Hepatocyte (in vitro differentiated cells): ENCODE results near the gene MMP15. TPM values are rescaled to one million over a fixed set of nuclear protein-coding genes. Genes with fewer than 3 reads are reported as not detected.

Experiments
- DNase-seq: peaks from one replicate; pipeline ENCODE4 v3.0.0-alpha.2; 2016; ENCODE audit warnings: low spot score
- H2AFZ ChIP-seq: fragments of 200-600 bp; sonication (generic); 2 replicates; pipeline ENCODE4 v1.6.0; 2016; ENCODE audit warnings: antibody characterized with exemption, mild to moderate bottlenecking
- H3K27ac ChIP-seq: fragments of 200-600 bp; sonication (generic); 2 replicates; pipeline ENCODE4 v1.5.1; 2016; ENCODE audit warnings: mild to moderate bottlenecking
- H3K27me3 ChIP-seq: fragments of 200-600 bp; sonication (generic); 2 replicates; pipeline ENCODE4 v1.6.1; 2016
- H3K36me3 ChIP-seq: fragments of 200-600 bp; sonication (generic); replicated peaks from 2 replicates; pipeline ENCODE4 v1.5.1; 2016; ENCODE audit warnings: low read depth; ENCODE audit not compliant: insufficient read depth
- H3K4me1 ChIP-seq: fragments of 200-600 bp; sonication (generic); 2 replicates; pipeline ENCODE4 v1.5.1; 2016; ENCODE audit warnings: mild to moderate bottlenecking, moderate library complexity; ENCODE audit not compliant: insufficient read depth
- H3K4me2 ChIP-seq: fragments of 200-600 bp; sonication (generic); 2 replicates; pipeline ENCODE4 v1.6.0; 2016
- H3K4me3 ChIP-seq: fragments of 200-600 bp; sonication (generic); 2 replicates; pipeline ENCODE4 v1.5.1; 2016; ENCODE audit warnings: mild to moderate bottlenecking
- H3K79me2 ChIP-seq: fragments of 200-600 bp; sonication (generic); 2 replicates; pipeline ENCODE4 v1.6.0; 2017; ENCODE audit warnings: mild to moderate bottlenecking
- H3K9me2 ChIP-seq: fragments of 200-600 bp; sonication (generic); replicated peaks from 2 replicates; pipeline ENCODE4 v1.6.0; 2017; ENCODE audit warnings: mild to moderate bottlenecking; ENCODE audit not compliant: insufficient read depth
- H3K9me3 ChIP-seq: fragments of 200-600 bp; sonication (generic); 2 replicates; pipeline ENCODE4 v1.5.1; 2016; ENCODE audit warnings: low read depth, mild to moderate bottlenecking
- H4K20me1 ChIP-seq: fragments of 200-600 bp; sonication (generic); 2 replicates; pipeline ENCODE4 v1.6.0; 2016; ENCODE audit warnings: mild to moderate bottlenecking; ENCODE audit not compliant: insufficient read depth, poor library complexity, severe bottlenecking
- CTCF ChIP-seq: fragments of 200-600 bp; sonication (generic); IDR thresholded peaks from 2 replicates; pipeline ENCODE4 v1.5.1; 2016; ENCODE audit warnings: antibody characterized with exemption, mild to moderate bottlenecking; ENCODE audit not compliant: poor library complexity
- EZH2 ChIP-seq: fragments of 200-600 bp; sonication (generic); IDR thresholded peaks from 2 replicates; pipeline ENCODE4 v1.6.1; 2016; ENCODE audit warnings: antibody characterized with exemption, mild to moderate bottlenecking, borderline replicate concordance
- EZH2phosphoT487 ChIP-seq: fragments of 200-600 bp; sonication (generic); IDR thresholded peaks from one replicate; pipeline ENCODE4 v1.6.1; 2018; ENCODE audit warnings: antibody characterized with exemption, mild to moderate bottlenecking, low read depth, moderate library complexity; ENCODE audit not compliant: unreplicated experiment, severe bottlenecking
- WGBS: methylation state at CpG from one replicate; pipeline ENCODE4 v1.1.6; 2016; ENCODE audit warnings: low lambda C conversion rate; ENCODE audit errors: missing lambda C conversion rate; 5-methylcytosine and 5-hydroxymethylcytosine counted together
- polyA plus RNA-seq: library from polyadenylated mRNA; unstranded; fragments of >200 nt; fragmentation: Nextera tagmentation; extraction: Ambion mirVana; gene quantifications from 2 replicates; pipeline ENCODE4 v1.2.1, GENCODE V29; 2016
- total RNA-seq: library from RNA; depleted of rRNA; stranded (reverse); fragments of >200 nt; gene quantifications from 2 replicates; pipeline ENCODE4 v1.2.3, GENCODE V29; 2014

The MMP15 gene
- total and polyA plus RNA-seq, 2 experiments from 2014 or later = 39.0 to 56.1 TPM

GRCh38 chr16:58021661-58022551, 3.6 kb upstream of the MMP15 start:
- Histone ChIP-seq H4K20me1 (no peaks in the 10 kb centered on the region), H3K27ac (peak overlapping the region; percentile 48), H3K4me2 (peak overlapping the region; percentile 98), H3K9me3 (no peaks in the 10 kb centered on the region), H3K36me3 (no peaks in the 10 kb centered on the region), H3K27me3 (no peaks in the 10 kb centered on the region), H3K79me2 (peaks cover 10% of the 10 kb centered on the region), H2AFZ (no peak overlapping the region), H3K9me2 (no peaks in the 10 kb centered on the region), H3K4me1 (peaks cover 19% of the 10 kb centered on the region), H3K4me3 (no peak overlapping the region)
- TF ChIP-seq CTCF (no peak), EZH2phosphoT487 (no peak), EZH2 (no peak)
- 78% methylated on average over 8 of the region's 8 CpGs for WGBS
- no peak for DNase-seq

GRCh38 chr16:58022601-58023371, 2.8 kb upstream of the MMP15 start:
- DNase-seq = peak; percentile 77
- no peaks in the 10 kb centered on the region for H3K9me2 ChIP-seq
- peak overlapping the region; percentile 98 for H3K4me2 ChIP-seq
- H3K4me3 ChIP-seq = no peak overlapping the region
- peak overlapping the region; percentile 89 for H3K27ac ChIP-seq
- peaks cover 19% of the 10 kb centered on the region for H3K4me1 ChIP-seq
- H4K20me1 ChIP-seq = no peaks in the 10 kb centered on the region
- no peaks in the 10 kb centered on the region for H3K9me3 ChIP-seq
- H3K79me2 ChIP-seq = peaks cover 12% of the 10 kb centered on the region
- H2AFZ ChIP-seq = no peak overlapping the region
- WGBS = 31% methylated on average over 16 of the region's 18 CpGs
- TF ChIP-seq CTCF = no peak
- no peak for TF ChIP-seq EZH2phosphoT487
- no peak for TF ChIP-seq EZH2
- no peaks in the 10 kb centered on the region for H3K27me3 ChIP-seq
- no peaks in the 10 kb centered on the region for H3K36me3 ChIP-seq

- WGBS = 9% methylated on average over 48 of the region's 57 CpGs
- peak overlapping the region; percentile 45 for H2AFZ ChIP-seq
- TF ChIP-seq CTCF = no peak
- TF ChIP-seq EZH2phosphoT487 = no peak
- no peak for TF ChIP-seq EZH2
- H3K79me2 ChIP-seq = peaks cover 31% of the 10 kb centered on the region
- H3K9me3 ChIP-seq = no peaks in the 10 kb centered on the region
- peak; percentile 85 for DNase-seq
- H3K4me1 ChIP-seq = peaks cover 21% of the 10 kb centered on the region
- no peaks in the 10 kb centered on the region for H3K36me3 ChIP-seq
- H3K27me3 ChIP-seq = no peaks in the 10 kb centered on the region
- H3K9me2 ChIP-seq = no peaks in the 10 kb centered on the region
- peak overlapping the region; percentile 89 for H3K27ac ChIP-seq
- H3K4me2 ChIP-seq = peak overlapping the region; percentile 98
- peak overlapping the region; percentile 76 for H3K4me3 ChIP-seq
- H4K20me1 ChIP-seq = no peaks in the 10 kb centered on the region
Measured at GRCh38 chr16:58024486-58025350, 836 bp upstream of the MMP15 start.
